Glutamatergic neuron (in vitro differentiated cells): ENCODE data around the gene ATL2. TPM values are rescaled to one million over a fixed set of nuclear protein-coding genes. Genes with fewer than 3 reads are reported as not detected.

ENCODE experiments used
- DNase-seq: peaks from one replicate; pipeline ENCODE4 v3.0.0; 2022
- H3K27ac Mint-ChIP-seq: one replicate; pipeline ENCODE4 v1.8.0; 2020; ENCODE audit warnings: mild to moderate bottlenecking, mixed read lengths, inconsistent platforms; ENCODE audit not compliant: unreplicated experiment
- H3K27me3 Mint-ChIP-seq: one replicate; pipeline ENCODE4 v1.8.0; 2020; ENCODE audit warnings: mild to moderate bottlenecking, moderate library complexity, mixed read lengths, inconsistent platforms; ENCODE audit not compliant: unreplicated experiment
- H3K36me3 Mint-ChIP-seq: one replicate; pipeline ENCODE4 v1.8.0; 2020; ENCODE audit warnings: mild to moderate bottlenecking, mixed read lengths, inconsistent platforms; ENCODE audit not compliant: unreplicated experiment
- H3K4me1 Mint-ChIP-seq: one replicate; pipeline ENCODE4 v1.8.0; 2020; ENCODE audit warnings: mild to moderate bottlenecking, low read depth, mixed read lengths, inconsistent platforms; ENCODE audit not compliant: unreplicated experiment
- H3K4me3 Mint-ChIP-seq: one replicate; pipeline ENCODE4 v1.8.0; 2020; ENCODE audit warnings: mild to moderate bottlenecking, mixed read lengths, inconsistent platforms; ENCODE audit not compliant: unreplicated experiment
- H3K9me3 Mint-ChIP-seq: one replicate; pipeline ENCODE4 v1.8.0; 2020; ENCODE audit warnings: mild to moderate bottlenecking, moderate library complexity, mixed read lengths, inconsistent platforms; ENCODE audit not compliant: unreplicated experiment
- CTCF ChIP-seq: fragments of 200-600 bp; sonication (generic); IDR thresholded peaks from one replicate; pipeline ENCODE4 v1.5.0; 2021; ENCODE audit not compliant: partially characterized antibody, unreplicated experiment
- long read RNA-seq: library from polyadenylated mRNA; unstranded; transcript quantifications from one replicate; pipeline ENCODE4 v2.0.0, GENCODE V29; 2020; ENCODE audit not compliant: unreplicated experiment
- total RNA-seq: library from RNA; stranded (reverse); fragmentation: NEBNext Ultra II Directional; extraction: Animal tissue kit (Norgen Biotek cat#: 25700); gene quantifications from one replicate; pipeline ENCODE4 v1.2.1, GENCODE V29; 2021; ENCODE audit not compliant: unreplicated experiment

The ATL2 gene
- 39.0 TPM for total RNA-seq
- long read RNA-seq = 0 reads

- H3K9me3 Mint-ChIP-seq = peaks cover 9% of the 10 kb centered on the region
- H3K27me3 Mint-ChIP-seq = peaks cover 7% of the 10 kb centered on the region
- H3K27ac Mint-ChIP-seq = peak within 1 kb of the TSS; percentile 91
- H3K36me3 Mint-ChIP-seq = no peaks in the 10 kb centered on the region
- H3K4me1 Mint-ChIP-seq = peaks cover 17% of the 10 kb centered on the region
- DNase-seq = peak; percentile 94
- H3K4me3 Mint-ChIP-seq = peak within 1 kb of the TSS; percentile 92
- no peak for TF ChIP-seq CTCF
These were observed at the start of gene ATL2 for GRCh38 chr2:38377050-38377828. Gene ATL2 (minus strand): TSS chr2:38377273. CDS start chr2:38377260, 13 bp downstream.

- no peak overlapping the region for H3K4me3 Mint-ChIP-seq
- H3K36me3 Mint-ChIP-seq = no peaks in the 10 kb centered on the region
- no peak for DNase-seq
- H3K9me3 Mint-ChIP-seq = peaks cover 2% of the 10 kb centered on the region
- peaks cover 1% of the 10 kb centered on the region for H3K27me3 Mint-ChIP-seq
- peaks cover 1% of the 10 kb centered on the region for H3K4me1 Mint-ChIP-seq
- no peak for TF ChIP-seq CTCF
- H3K27ac Mint-ChIP-seq = no peak overlapping the region
These were observed 46.7 kb upstream of the ATL2 start for GRCh38 chr2:38423763-38424162.

- Mint-ChIP-seq H3K4me1 (no peaks in the 10 kb centered on the region), H3K4me3 (no peak overlapping the region), H3K9me3 (peaks cover 2% of the 10 kb centered on the region), H3K27me3 (no peaks in the 10 kb centered on the region), H3K27ac (no peak overlapping the region), H3K36me3 (no peaks in the 10 kb centered on the region)
- DNase-seq = no peak
- no peak for TF ChIP-seq CTCF
These were observed 44.4 kb upstream of the ATL2 start for GRCh38 chr2:38421274-38422056.

GRCh38 chr2:38419499-38419898 is 42.4 kb upstream of the ATL2 start:
- no peak overlapping the region for H3K27ac Mint-ChIP-seq
- H3K27me3 Mint-ChIP-seq = no peaks in the 10 kb centered on the region
- no peaks in the 10 kb centered on the region for H3K36me3 Mint-ChIP-seq
- peaks cover 7% of the 10 kb centered on the region for H3K9me3 Mint-ChIP-seq
- no peak for DNase-seq
- H3K4me1 Mint-ChIP-seq = no peaks in the 10 kb centered on the region
- no peak for TF ChIP-seq CTCF
- no peak overlapping the region for H3K4me3 Mint-ChIP-seq

- H3K27ac Mint-ChIP-seq = no peak overlapping the region
- no peak overlapping the region for H3K4me3 Mint-ChIP-seq
- no peaks in the 10 kb centered on the region for H3K4me1 Mint-ChIP-seq
- no peak for TF ChIP-seq CTCF
- H3K27me3 Mint-ChIP-seq = no peaks in the 10 kb centered on the region
- no peak for DNase-seq
- H3K9me3 Mint-ChIP-seq = peaks cover 7% of the 10 kb centered on the region
- peaks cover 4% of the 10 kb centered on the region for H3K36me3 Mint-ChIP-seq
These were observed 41.7 kb upstream of the ATL2 start for GRCh38 chr2:38418735-38419134.
